ENCODE measurements around the gene AP5M1. TPM values are rescaled to one million over a fixed set of nuclear protein-coding genes. Genes with fewer than 3 reads are reported as not detected.

The AP5M1 gene
- total RNA-seq, 1 experiment from 2014 or later, result 34.2 TPM

DNA sequence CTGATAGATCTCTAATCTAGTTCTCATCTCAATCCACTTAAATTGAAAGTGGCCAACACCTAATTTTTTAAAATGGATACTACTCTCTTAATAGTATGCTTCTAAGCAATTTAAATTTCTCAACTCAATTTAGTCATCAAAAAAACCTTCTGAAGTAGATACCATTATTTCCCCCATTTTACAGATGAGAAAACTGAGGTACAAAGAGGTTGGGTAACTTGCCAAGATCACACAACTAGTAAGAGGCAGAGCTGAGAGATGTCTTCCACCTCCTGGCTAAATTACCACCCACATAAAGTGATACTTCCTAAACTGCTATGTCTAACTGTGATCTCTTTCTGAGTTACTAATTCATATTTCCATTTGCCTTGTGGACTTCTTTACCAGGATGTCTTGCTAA, 6.7 kb upstream of the AP5M1 start:
- no peaks in the 10 kb centered on the region for H3K27me3 Mint-ChIP-seq (ENCODE audit: unreplicated experiment)
- no peak overlapping the region for H3K27ac Mint-ChIP-seq (ENCODE audit: unreplicated experiment)
- peaks cover 5% of the 10 kb centered on the region for H3K36me3 Mint-ChIP-seq (ENCODE audit: insufficient read depth, unreplicated experiment)
- H3K4me3 Mint-ChIP-seq (ENCODE audit: low read depth, unreplicated experiment), result no peak overlapping the region
- CTCF ChIA-PET, result no interaction called here
- no peak for DNase-seq
- H3K9me3 Mint-ChIP-seq (ENCODE audit: low read depth, unreplicated experiment), result no peaks in the 10 kb centered on the region
- intact Hi-C loops (cut with micrococcal nuclease; ENCODE audit: unreplicated experiment), result no loop called here
- peaks cover 45% of the 10 kb centered on the region for H3K4me1 Mint-ChIP-seq (ENCODE audit: low read depth, unreplicated experiment)
- no TSS peak for BruUV-seq (replicated peaks)
- TF ChIP-seq, protein P1, sequence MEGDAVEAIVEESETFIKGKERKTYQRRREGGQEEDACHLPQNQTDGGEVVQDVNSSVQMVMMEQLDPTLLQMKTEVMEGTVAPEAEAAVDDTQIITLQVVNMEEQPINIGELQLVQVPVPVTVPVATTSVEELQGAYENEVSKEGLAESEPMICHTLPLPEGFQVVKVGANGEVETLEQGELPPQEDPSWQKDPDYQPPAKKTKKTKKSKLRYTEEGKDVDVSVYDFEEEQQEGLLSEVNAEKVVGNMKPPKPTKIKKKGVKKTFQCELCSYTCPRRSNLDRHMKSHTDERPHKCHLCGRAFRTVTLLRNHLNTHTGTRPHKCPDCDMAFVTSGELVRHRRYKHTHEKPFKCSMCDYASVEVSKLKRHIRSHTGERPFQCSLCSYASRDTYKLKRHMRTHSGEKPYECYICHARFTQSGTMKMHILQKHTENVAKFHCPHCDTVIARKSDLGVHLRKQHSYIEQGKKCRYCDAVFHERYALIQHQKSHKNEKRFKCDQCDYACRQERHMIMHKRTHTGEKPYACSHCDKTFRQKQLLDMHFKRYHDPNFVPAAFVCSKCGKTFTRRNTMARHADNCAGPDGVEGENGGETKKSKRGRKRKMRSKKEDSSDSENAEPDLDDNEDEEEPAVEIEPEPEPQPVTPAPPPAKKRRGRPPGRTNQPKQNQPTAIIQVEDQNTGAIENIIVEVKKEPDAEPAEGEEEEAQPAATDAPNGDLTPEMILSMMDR (IDR thresholded peaks at IDR 0.05; ENCODE audit: unreplicated experiment), result no peak

- no peak overlapping the region for H3K27ac Mint-ChIP-seq (ENCODE audit: unreplicated experiment)
Observed at GRCh38 chr14:57266065-57266464, 2.7 kb upstream of the AP5M1 start.

DNA sequence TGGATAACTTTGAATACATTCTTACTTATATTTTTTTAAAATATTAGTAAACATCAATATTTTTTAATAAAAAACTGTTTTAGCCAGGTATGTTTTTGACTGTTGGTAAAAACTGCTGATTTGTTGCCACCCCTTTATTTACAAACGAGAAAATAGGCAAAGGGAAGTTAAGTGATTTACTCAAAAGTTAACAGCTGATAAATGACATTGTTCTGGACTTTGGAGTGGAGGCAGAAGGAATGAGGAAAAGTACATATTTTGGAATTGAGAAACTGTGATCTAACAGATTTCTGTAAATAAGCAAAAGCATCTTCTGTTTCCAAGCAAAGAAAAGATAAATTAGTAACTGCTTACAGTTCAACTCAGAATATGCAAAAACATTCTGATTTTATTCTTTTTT, 4.5 kb downstream of the AP5M1 start:
- no peak overlapping the region for H3K4me3 Mint-ChIP-seq (ENCODE audit: low read depth, unreplicated experiment)
- BruUV-seq (replicated peaks), result no TSS peak
- no peaks in the 10 kb centered on the region for H3K9me3 Mint-ChIP-seq (ENCODE audit: low read depth, unreplicated experiment)
- CTCF ChIA-PET, result no interaction called here
- DNase-seq, result no peak
- intact Hi-C loops (cut with micrococcal nuclease; ENCODE audit: unreplicated experiment), result no loop called here
- TF ChIP-seq, protein P1 (IDR thresholded peaks at IDR 0.05; ENCODE audit: unreplicated experiment), result no peak
- H3K4me1 Mint-ChIP-seq (ENCODE audit: low read depth, unreplicated experiment), result peaks cover 14% of the 10 kb centered on the region
- H3K27me3 Mint-ChIP-seq (ENCODE audit: unreplicated experiment), result no peaks in the 10 kb centered on the region
- H3K27ac Mint-ChIP-seq (ENCODE audit: unreplicated experiment), result no peak overlapping the region
- H3K36me3 Mint-ChIP-seq (ENCODE audit: insufficient read depth, unreplicated experiment), result peaks cover 25% of the 10 kb centered on the region

More at GRCh38 chr14:57266065-57266464, 2.7 kb upstream of the AP5M1 start:
- no TSS peak for BruUV-seq (replicated peaks)
- H3K36me3 Mint-ChIP-seq (ENCODE audit: insufficient read depth, unreplicated experiment), result peaks cover 29% of the 10 kb centered on the region
- DNase-seq, result no peak
- no peaks in the 10 kb centered on the region for H3K27me3 Mint-ChIP-seq (ENCODE audit: unreplicated experiment)
- CTCF ChIA-PET, result interaction anchor here (0.7 kb wide), 1 partner anchor 20 kb away, joined by 3 read pairs; no protein-coding TSS in a partner anchor
- TF ChIP-seq, protein P1 (IDR thresholded peaks at IDR 0.05; ENCODE audit: unreplicated experiment), result no peak
- H3K4me3 Mint-ChIP-seq (ENCODE audit: low read depth, unreplicated experiment), result no peak overlapping the region
- intact Hi-C loops (cut with micrococcal nuclease; ENCODE audit: unreplicated experiment), result no loop called here
- peaks cover 34% of the 10 kb centered on the region for H3K4me1 Mint-ChIP-seq (ENCODE audit: low read depth, unreplicated experiment)
- H3K9me3 Mint-ChIP-seq (ENCODE audit: low read depth, unreplicated experiment), result no peaks in the 10 kb centered on the region

DNA sequence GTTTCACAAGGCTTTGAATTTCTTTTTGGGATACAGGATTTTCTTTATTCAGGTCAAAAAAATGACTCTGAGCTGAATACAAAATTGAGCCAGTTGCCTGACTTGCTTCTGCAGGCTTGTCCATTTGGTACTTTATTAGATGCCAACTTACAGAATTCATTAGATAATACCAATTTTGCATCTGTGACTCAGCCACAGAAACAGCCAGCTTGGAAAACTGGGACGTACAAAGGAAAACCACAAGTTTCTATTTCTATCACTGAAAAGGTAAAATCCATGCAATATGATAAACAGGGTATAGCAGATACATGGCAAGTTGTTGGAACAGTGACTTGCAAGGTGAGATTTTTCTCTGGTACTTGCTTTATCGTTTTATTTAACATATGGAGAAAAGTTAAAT, 5.8 kb downstream of the AP5M1 start:
- TF ChIP-seq, protein P1 (IDR thresholded peaks at IDR 0.05; ENCODE audit: unreplicated experiment), result no peak
- CTCF ChIA-PET, result no interaction called here
- no peak overlapping the region for H3K27ac Mint-ChIP-seq (ENCODE audit: unreplicated experiment)
- no TSS peak for BruUV-seq (replicated peaks)
- no peak overlapping the region for H3K4me3 Mint-ChIP-seq (ENCODE audit: low read depth, unreplicated experiment)
- H3K27me3 Mint-ChIP-seq (ENCODE audit: unreplicated experiment), result no peaks in the 10 kb centered on the region
- intact Hi-C loops (cut with micrococcal nuclease; ENCODE audit: unreplicated experiment), result no loop called here
- peaks cover 14% of the 10 kb centered on the region for H3K4me1 Mint-ChIP-seq (ENCODE audit: low read depth, unreplicated experiment)
- H3K36me3 Mint-ChIP-seq (ENCODE audit: insufficient read depth, unreplicated experiment), result peaks cover 12% of the 10 kb centered on the region
- DNase-seq, result no peak
- no peaks in the 10 kb centered on the region for H3K9me3 Mint-ChIP-seq (ENCODE audit: low read depth, unreplicated experiment)

All from Calu3 (cell line).